OCI-M2 (cell line): ENCODE measurements around the gene KRT12.
"Not testable (repeated sequence)": the region's sequence is repeated elsewhere in the genome, so short reads cannot be mapped to it uniquely, and the experiment has no call there.

Source experiments
- DNase-seq: peaks from one replicate; lab custom pipeline; 2025; ENCODE audit not compliant: unreplicated experiment; lab: John Stamatoyannopoulos, UW

Gene KRT12

DNA sequence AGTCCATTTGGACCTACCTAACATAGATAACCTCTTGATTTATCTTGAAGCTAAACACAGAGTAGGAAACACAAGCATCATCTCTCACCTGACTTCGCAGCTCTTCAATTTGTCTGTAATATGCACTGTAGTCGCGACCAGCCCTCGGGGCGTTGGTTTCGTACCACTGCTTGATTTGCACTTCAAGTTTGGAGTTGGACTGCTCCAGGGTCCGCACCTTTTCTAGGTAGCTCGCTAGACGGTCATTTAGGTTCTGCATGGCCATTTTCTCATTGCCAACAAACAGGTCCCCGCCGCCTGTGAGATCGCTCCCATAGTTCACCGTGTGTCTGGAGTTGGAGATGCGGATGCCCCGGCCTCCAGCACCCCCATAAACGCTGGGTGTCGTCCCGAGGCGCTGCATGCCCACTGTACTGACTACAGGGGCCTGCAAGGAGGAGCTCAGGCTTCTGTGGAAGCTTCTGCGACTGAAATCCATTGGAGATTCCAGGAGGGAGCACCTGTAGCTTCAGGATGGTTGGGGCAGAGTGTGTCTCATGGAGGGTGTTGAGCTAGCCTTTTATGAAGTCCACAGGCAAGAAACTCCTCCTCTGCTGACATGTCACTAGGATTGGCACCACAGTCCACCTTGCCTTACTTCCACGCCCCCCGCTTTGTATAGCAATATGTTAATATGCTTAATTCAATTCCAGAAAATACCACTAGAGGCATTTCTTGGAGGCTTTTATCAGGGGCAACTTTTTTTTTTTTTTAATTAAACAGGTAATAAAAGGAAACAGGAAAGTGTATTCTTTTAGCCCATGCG lies 17.9 kb upstream of the KRT12 start, which contains the start of gene KRT20:
Gene KRT20, minus strand, starts transcription at position 535 of the 805 bp plus-strand sequence. Its CDS starts 57 bp downstream, at position 478.
- no peak for DNase-seq

- DNase-seq = no peak
Measured at GRCh38 chr17:40883626-40884334, 16.8 kb upstream of the KRT12 start.

- no peak for DNase-seq
Measured at GRCh38 chr17:40883031-40883430, 16.0 kb upstream of the KRT12 start.

DNA sequence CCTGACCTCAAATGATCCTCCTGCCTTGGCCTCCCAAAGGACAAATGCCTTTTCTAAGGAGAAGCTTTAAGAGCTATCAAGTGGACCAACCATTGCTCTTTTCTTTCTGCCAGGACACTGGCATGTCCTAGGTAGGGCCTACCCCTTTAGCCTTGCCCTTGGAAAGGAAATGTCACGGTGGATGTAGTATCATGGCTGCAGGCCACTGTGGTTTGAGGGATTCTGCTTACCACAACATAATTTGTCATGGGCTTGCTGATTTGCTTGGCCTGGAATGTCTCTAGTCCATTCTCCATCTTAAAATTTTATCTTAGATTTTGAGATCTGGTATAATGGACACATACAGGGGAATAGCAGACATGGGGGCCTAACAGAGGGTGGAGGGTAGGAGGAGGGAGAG lies 12.0 kb upstream of the KRT12 start:
- no peak for DNase-seq

DNA sequence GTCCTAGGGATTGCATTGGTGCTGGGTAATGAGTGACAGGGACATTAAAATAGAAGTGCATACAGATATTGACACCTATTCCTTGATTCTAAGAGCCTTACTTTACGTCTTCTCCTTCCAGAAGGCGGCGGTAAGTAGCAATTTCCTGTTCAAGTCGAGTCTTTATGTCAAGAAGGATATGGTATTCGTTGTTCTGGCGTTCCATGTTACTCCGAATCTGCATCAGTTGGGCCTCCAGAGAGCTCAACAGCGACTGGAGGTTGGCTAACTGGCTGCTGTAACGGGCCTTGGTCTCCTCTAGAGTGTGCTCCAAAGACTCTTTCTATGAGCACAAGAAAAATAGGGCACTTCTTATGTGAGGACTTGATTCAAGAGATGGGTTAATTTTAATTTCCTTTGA lies 11.0 kb upstream of the KRT12 start:
- no peak for DNase-seq

DNA sequence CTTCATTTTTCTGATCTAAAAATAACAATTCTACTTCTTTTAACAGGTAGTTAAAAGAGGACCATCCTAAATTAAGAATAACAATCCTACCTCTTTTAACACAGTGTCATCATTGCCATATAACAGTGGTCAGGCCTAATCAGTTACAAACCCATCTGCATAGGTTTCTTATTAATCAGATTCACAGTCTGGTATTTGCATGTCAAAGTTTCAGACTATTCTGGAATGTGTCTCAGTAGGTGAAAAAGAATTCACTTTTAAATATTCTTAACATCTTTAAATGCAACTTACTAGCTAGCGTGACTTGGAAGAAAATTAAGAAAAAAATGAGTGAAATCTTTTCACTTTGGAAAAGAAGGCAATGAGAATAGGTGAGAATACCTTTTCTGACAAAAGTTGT lies 6.8 kb upstream of the KRT12 start:
- DNase-seq = no peak

DNA sequence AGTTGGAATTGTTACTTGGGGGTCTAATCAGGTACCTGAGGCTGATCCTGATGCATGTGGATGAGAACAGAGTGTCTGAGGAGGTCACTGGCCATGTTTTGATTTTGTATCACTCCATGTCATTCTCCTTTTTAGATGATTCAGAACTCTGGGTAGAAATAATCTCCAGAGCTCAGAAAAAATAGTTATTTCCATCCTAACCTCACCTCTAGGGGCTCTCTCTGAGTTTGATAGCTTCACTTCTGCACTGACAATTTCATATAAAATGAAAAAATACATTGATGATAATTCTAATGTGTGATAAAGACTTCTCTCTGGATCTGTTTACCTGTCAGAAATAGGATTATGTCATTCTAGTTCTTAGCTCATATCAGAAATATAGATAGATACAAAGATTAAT lies 6.2 kb upstream of the KRT12 start:
- DNase-seq = no peak

DNA sequence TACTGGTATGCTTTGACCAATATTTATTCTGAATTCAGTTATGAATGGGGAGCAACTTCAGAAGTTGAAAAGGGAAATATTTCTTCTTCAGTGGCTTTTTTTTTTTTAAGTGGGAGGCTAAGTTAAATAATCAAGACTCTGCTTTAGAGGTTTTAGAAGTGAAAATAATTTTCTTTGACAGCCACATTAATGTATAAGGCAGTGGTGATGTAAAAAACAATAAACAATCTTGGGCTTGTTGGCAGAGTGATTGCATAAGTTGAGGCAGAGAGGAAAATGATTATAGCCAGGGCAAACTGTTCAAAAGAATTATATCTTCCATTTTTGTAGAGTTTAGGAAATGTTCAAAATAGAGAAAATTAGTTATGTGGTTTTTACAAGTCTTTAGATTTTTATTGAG lies 5.4 kb upstream of the KRT12 start:
- DNase-seq = no peak

DNA sequence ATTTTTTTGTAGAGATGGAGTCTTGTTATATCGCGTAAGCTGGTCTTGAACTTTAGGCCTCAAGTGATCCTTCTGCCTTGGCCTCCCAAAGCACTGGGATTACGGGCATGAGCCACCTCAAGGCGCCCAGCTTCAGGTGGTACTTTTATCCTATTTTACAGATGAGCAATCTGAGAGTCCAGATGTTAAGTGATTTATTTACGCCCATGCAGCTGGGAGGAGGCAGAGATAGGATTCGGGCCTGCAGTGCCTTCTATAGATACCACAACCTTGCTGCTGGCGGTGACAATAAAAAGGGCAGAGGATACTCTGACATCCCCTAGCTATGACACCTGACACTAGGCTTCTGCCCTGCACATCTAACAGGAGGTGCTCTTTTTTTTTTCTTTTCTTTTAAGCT lies 4.3 kb upstream of the KRT12 start:
- DNase-seq = no peak

DNA sequence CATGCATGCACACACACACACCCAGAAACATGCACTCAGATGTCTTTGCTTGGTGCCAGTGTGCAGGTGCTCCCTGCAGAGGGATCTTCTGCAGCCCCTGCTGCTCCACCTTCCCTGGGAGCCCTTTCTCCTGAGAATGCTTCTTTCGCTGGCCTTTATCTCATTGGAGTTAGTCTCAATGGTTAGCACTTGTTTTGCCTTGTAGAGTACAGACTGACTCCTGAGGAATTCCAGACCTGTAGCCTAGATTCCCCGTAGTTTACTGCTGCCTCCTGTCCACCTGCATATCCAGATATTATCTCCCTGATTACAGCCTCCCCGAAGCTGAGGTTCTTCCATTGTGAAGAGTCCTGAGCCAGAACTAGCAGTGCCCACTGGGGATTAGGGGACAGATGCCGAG lies 3.1 kb upstream of the KRT12 start:
- DNase-seq = no peak

- DNase-seq = no peak
Measured at GRCh38 chr17:40864661-40865390, 2.2 kb downstream of the KRT12 start.

DNA sequence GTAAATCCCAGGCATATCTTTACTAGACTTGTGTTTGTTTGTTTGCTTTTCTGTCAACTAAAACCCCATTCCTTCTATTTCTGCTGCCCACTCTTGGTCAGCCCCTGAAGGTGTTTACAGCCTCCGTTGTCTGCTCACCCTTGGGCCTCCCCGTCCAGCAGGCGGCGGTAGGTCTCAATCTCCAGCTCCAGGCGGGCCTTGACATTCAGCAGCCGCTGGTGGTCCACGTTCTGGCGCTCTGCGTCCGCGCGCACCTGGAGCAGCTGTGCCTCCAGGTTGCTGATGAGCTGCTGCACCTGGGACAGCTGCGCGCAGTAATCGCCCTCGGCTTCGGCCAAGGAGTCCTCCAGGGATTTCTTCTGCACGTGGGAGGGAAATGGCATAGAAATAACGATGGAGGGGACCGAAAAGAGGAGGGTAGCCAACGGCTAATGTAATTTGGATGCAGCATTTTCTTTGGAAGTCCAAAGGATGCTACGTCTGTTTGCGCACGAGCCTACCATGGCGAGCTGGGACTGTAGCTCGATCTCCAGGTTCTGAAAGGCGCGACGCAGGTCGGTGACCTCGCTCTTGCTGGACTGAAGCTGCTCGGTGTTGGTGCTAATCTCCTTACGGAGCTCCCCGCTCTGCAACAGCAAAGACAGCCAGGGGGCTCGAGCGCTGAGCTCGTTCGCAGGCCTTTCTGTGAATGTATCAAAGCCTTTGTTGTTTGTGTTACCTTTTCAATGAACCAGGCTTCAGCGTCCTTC lies 3.9 kb downstream of the KRT12 start:
- DNase-seq = no peak

DNA sequence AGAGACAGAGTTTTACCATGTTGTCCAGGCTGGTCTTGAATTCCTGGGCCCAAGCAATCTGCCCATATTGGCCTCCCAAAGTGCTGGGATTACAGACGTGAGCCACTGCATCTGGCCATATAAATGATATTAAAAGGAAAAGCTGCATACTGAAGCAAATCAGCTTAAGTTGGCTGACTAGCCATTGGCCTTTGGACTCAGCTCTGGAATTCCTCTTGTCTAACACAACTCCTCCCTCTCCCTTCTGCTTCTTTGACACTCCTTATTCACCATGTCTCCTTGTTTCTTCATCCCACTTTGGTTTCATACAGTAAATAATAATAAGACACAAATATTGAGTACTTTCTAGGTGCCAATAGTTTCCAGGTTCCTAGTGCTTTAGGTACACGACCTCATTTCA lies 7.5 kb downstream of the KRT12 start:
- no peak for DNase-seq

DNA sequence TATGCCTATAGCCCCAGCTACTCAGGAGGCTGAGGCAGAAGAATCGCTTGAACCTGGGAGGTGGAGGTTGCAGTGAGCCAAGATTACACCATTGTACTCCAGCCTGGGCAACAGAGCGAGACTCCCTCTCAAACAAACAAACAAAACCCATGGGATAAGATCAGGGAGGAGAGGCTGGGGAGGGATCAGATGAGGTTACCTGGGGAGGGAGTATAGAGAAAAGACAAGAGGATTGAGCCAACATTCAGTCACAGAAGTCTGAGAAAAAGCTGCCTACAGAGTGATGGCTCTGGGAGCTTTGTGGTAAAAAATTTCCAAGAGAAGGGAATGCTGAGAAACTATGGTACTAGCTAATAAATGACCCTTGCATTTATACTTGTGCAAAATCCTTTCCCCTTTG lies 8.4 kb downstream of the KRT12 start:
- DNase-seq = not testable (repeated sequence)

- no peak for DNase-seq
Measured at GRCh38 chr17:40857535-40857934, 9.5 kb downstream of the KRT12 start.

GRCh38 chr17:40854175-40854814 lies 12.7 kb downstream of the KRT12 start:
- DNase-seq = no peak

DNA sequence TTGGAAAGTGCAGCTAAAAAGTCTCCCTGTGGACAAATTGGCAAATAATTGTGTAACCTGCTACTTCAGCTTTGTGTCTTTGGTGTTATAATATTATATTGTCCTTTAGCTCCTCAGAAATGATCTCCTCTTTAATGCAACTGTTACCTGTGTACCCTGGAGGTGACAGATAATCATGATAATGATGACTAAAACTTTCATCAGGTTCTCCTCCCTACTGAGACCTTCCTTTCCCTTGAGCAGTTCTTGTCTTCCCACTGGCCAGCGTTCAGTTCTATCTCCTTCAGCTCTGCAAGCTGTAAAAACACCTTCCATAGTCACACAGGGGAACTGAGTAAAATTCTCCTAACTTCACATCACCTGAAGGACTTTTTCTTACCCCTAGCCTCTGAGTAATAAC lies 14.7 kb downstream of the KRT12 start:
- no peak for DNase-seq

DNA sequence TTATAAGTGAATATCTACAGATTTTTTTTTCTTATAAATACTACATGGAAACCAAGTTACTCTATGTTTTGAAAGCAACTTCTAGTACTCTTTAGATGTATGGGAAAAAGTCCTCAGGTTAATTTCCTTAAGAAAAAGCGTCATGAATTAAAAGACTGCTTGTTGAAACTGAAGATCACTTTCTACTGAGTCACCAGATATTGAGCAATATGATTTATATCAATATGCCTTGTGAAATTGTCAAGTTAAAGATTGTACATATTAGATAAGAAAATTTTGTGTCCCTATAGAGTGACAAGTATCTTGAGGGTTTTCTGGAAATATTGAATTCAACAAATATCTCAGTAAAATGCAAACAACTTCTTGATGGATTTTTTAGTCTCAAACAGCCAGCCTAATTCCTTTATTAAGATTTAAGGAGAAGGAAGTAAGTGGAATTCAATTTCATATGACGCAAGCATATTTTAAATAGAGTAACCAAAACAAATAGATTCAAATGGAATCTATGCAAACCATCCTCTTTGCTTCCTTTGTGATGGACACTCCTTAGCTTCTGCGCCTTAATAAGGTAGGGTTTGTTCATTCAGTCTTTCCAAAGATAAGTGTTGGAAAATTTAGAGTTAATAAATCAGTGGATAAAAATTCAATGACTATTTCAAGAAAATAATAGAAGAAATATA lies 16.6 kb downstream of the KRT12 start:
- no peak for DNase-seq

- no peak for DNase-seq
Measured at GRCh38 chr17:40849723-40850122, 17.3 kb downstream of the KRT12 start.

GRCh38 chr17:40848583-40849235 lies 18.3 kb downstream of the KRT12 start:
- DNase-seq = no peak
